HG03442 (cell line): ENCODE results near the gene RAPGEF3.

Source experiments
- ATAC-seq: cut with Tn5 transposase; IDR thresholded peaks from one replicate; pipeline ENCODE4 v1.9.1; 2021; ENCODE audit warnings: mild to moderate bottlenecking, moderate library complexity; ENCODE audit not compliant: unreplicated experiment

Gene RAPGEF3

GRCh38 chr12:47704719-47705118, 54.0 kb downstream of the RAPGEF3 start:
- no peak for ATAC-seq

GRCh38 chr12:47700263-47700662, 58.4 kb downstream of the RAPGEF3 start:
- no peak for ATAC-seq

- ATAC-seq: no peak
These were observed 60.0 kb downstream of the RAPGEF3 start for GRCh38 chr12:47698631-47699030.

GRCh38 chr12:47698055-47698454, 60.6 kb downstream of the RAPGEF3 start:
- ATAC-seq: no peak

GRCh38 chr12:47689215-47689614, 69.5 kb downstream of the RAPGEF3 start:
- ATAC-seq: no peak

GRCh38 chr12:47687636-47688035, 71.0 kb downstream of the RAPGEF3 start:
- ATAC-seq: no peak

GRCh38 chr12:47686645-47687240, 71.9 kb downstream of the RAPGEF3 start:
- peak; percentile 55 for ATAC-seq
